Measurements from ENCODE around the gene CNGA1. TPM values are rescaled to one million over a fixed set of nuclear protein-coding genes. Genes with fewer than 3 reads are reported as not detected.
A peak's percentile ranks its signal among the peaks of the same experiment; 100 is the strongest.

CNGA1 gene
- total and polyA plus RNA-seq, 12 donors, result 0.06 to 1.8 (median 0.37) TPM; not detected in 3

- WGBS, 2 donors, result 88 to 90% methylated on average over 5 of the region's 5 CpGs
- Histone ChIP-seq H3K36me3 (no peaks in the 10 kb centered on the region), H3K4me3 (no peak overlapping the region), H3K27ac (no peak overlapping the region), H3K4me1 (no peaks in the 10 kb centered on the region), H3K9me3 (no peaks in the 10 kb centered on the region), H3K27me3 (peaks cover 0 to 20% (median 4%) of the 10 kb centered on the region in 7 donors)
- TF ChIP-seq, protein P1, sequence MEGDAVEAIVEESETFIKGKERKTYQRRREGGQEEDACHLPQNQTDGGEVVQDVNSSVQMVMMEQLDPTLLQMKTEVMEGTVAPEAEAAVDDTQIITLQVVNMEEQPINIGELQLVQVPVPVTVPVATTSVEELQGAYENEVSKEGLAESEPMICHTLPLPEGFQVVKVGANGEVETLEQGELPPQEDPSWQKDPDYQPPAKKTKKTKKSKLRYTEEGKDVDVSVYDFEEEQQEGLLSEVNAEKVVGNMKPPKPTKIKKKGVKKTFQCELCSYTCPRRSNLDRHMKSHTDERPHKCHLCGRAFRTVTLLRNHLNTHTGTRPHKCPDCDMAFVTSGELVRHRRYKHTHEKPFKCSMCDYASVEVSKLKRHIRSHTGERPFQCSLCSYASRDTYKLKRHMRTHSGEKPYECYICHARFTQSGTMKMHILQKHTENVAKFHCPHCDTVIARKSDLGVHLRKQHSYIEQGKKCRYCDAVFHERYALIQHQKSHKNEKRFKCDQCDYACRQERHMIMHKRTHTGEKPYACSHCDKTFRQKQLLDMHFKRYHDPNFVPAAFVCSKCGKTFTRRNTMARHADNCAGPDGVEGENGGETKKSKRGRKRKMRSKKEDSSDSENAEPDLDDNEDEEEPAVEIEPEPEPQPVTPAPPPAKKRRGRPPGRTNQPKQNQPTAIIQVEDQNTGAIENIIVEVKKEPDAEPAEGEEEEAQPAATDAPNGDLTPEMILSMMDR (IDR thresholded peaks at IDR 0.05), result no peak
- DNase-seq (no peak), ATAC-seq (no peak)
- intact Hi-C loops (cut with DNase I), result loop anchor here in 7 of 10 donors (5.0 to 10.0 kb wide), 5 partner anchors 252 to 1105 kb away; no protein-coding TSS in a partner anchor
Observed at GRCh38 chr4:47939456-47939855, 77.0 kb downstream of the CNGA1 start.

GRCh38 chr4:47936336-47936735 is 80.1 kb downstream of the CNGA1 start:
- Histone ChIP-seq H3K4me3 (no peak overlapping the region), H3K27ac (no peak overlapping the region), H3K27me3 (peaks cover 0 to 20% (median 4%) of the 10 kb centered on the region in 7 donors), H3K4me1 (peaks cover 0 to 8% (median 0%) of the 10 kb centered on the region in 9 donors), H3K9me3 (peaks cover 0 to 10% (median 0%) of the 10 kb centered on the region in 11 donors), H3K36me3 (no peaks in the 10 kb centered on the region)
- no peak for DNase-seq
- WGBS, 2 donors, result 91 to 93% methylated on average over 6 of the region's 6 CpGs
- intact Hi-C loops (cut with DNase I), result loop anchor here in 7 of 10 donors (5.0 to 10.0 kb wide), 5 partner anchors 249 to 1102 kb away; no protein-coding TSS in a partner anchor
- TF ChIP-seq, protein P1 (IDR thresholded peaks at IDR 0.05), result no peak
- ATAC-seq, result no peak

DNA sequence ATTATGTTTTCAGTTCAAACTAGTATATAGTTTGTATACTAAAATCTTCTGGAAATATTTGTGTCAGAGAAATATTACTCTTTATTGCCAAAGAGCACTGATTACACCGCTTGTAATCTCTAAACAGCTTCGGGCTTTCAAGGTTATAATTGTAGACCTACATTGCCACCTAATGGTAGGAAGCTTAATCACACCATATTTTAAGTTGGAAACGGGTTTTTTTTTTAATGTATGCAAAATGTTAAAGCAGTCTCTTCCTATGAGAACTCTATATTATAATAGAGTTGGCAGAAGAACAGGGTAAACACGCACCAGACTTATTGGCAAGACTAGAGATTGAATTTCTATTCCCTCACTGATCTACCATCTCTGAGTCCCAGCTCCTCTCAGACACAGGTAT is 82.6 kb downstream of the CNGA1 start:
- H3K27ac ChIP-seq, result no peak overlapping the region
- H3K9me3 ChIP-seq, result peaks cover 0 to 10% (median 0%) of the 10 kb centered on the region in 11 donors
- TF ChIP-seq, protein P1 (IDR thresholded peaks at IDR 0.05), result peak; percentile 34 to 77 (median 68)
- 2 to 4% methylated on average over 4 of the region's 4 CpGs for WGBS, 2 donors
- peaks cover 0 to 16% (median 0%) of the 10 kb centered on the region in 9 donors for H3K4me1 ChIP-seq
- ATAC-seq (peak in 2 of 8 donors; percentile 38 to 41), DNase-seq (no peak)
- intact Hi-C loops (cut with DNase I), result loop anchor here in 9 of 10 donors (2.0 to 10.0 kb wide), 9 partner anchors 247 to 1099 kb away; no protein-coding TSS in a partner anchor
- no peak overlapping the region for H3K4me3 ChIP-seq
- H3K36me3 ChIP-seq, result no peaks in the 10 kb centered on the region
- peaks cover 0 to 11% (median 0%) of the 10 kb centered on the region in 7 donors for H3K27me3 ChIP-seq

DNA sequence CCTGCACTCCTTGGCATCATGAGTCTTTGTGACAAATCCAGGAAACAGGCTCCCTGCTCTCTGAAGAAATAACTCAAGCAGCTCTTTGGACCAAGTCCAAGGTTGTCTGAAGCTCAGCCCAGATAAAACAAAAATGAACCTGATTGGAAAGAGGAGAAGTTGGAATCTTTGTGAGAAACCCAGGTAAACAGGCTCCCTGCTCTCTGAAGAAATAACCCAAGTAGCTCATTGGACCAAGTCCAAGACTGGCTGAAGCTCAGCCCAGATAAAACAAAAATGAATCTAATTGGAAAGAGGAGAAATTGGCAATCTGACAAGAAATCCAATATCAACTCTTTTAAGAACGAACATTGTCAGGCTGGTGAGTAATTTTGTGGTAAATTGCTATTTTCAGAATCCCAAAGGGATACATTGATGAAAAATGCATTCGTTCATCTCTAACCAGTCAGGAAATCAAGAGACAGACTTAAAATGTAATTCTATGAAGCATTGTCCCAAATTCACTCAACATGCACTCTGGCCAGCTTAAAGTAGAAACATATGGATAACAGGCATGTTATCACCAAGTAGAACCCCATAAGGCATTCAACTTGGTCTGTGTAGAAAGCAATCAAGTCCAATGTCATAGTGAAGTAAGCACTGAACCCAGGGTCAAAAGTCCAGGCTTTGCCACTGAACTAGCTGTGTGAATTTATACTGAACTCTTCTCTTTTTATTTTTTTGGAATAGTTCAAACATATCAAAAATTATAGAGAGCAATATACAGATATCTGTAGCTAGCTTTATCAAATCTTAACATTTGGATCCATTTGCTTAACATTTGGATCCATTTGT is 85.3 kb downstream of the CNGA1 start:
- H3K36me3 ChIP-seq, result no peaks in the 10 kb centered on the region
- H3K9me3 ChIP-seq, result peaks cover 0 to 10% (median 0%) of the 10 kb centered on the region in 11 donors
- H3K4me1 ChIP-seq, result peaks cover 0 to 22% (median 6%) of the 10 kb centered on the region in 9 donors
- intact Hi-C loops (cut with DNase I), result loop anchor here in 9 of 10 donors (5.0 to 10.0 kb wide), 8 partner anchors 244 to 1096 kb away; no protein-coding TSS in a partner anchor
- H3K27me3 ChIP-seq, result peaks cover 0 to 7% (median 3%) of the 10 kb centered on the region in 7 donors
- DNase-seq (no peak), ATAC-seq (no peak)
- no peak overlapping the region for H3K4me3 ChIP-seq
- H3K27ac ChIP-seq, result no peak overlapping the region
- WGBS, 2 donors, result 29 to 45% methylated on average over 2 of the region's 2 CpGs
- TF ChIP-seq, protein P1 (IDR thresholded peaks at IDR 0.05), result no peak

Data from heart right ventricle (tissue), 16 donors.